NCI-H524 (cell line): ENCODE data around the gene FKRP.
"Not testable (repeated sequence)": the region's sequence is repeated elsewhere in the genome, so short reads cannot be mapped to it uniquely, and the experiment has no call there.

Experiments used
- DNase-seq, 2 experiments: peaks; one replicate each; lab custom pipeline; 2025; lab: John Stamatoyannopoulos, UW

FKRP gene

GRCh38 chr19:46745521-46746280 lies at the start of gene FKRP:
FKRP (plus strand) TSS chr19:46746057; CDS start chr19:46755451, 9,394 bp downstream.
- peak in 1 of 2 experiments; percentile 9 for DNase-seq

- DNase-seq = no peak
These were observed 49.0 kb upstream of the FKRP start for GRCh38 chr19:46696866-46697203.

- DNase-seq = no peak
These were observed 48.5 kb upstream of the FKRP start for GRCh38 chr19:46697204-46697960.

- no peak for DNase-seq
These were observed 47.2 kb upstream of the FKRP start for GRCh38 chr19:46698395-46699321.

GRCh38 chr19:46700704-46701103 lies 45.2 kb upstream of the FKRP start:
- DNase-seq = no peak

GRCh38 chr19:46704379-46705076 lies 41.3 kb upstream of the FKRP start:
- no peak for DNase-seq

GRCh38 chr19:46710687-46711086 lies 35.2 kb upstream of the FKRP start:
- no peak for DNase-seq

GRCh38 chr19:46712768-46713338 lies 33.0 kb upstream of the FKRP start:
- DNase-seq = not testable (repeated sequence)

- DNase-seq = no peak
These were observed 31.9 kb upstream of the FKRP start for GRCh38 chr19:46713781-46714443.

- no peak for DNase-seq
These were observed 31.3 kb upstream of the FKRP start for GRCh38 chr19:46714444-46715106.

- DNase-seq = no peak
These were observed 30.3 kb upstream of the FKRP start for GRCh38 chr19:46715620-46715974.

GRCh38 chr19:46715975-46716671 lies 29.7 kb upstream of the FKRP start:
- no peak for DNase-seq

- peak in 1 of 2 experiments; percentile 12 for DNase-seq
These were observed 29.2 kb upstream of the FKRP start for GRCh38 chr19:46716672-46717033.

- peak in 1 of 2 experiments; percentile 41 for DNase-seq
These were observed 28.7 kb upstream of the FKRP start, which contains the start of gene PRKD2 for GRCh38 chr19:46717034-46717715. PRKD2 (minus strand) TSS chr19:46717114; CDS start chr19:46716370, 744 bp downstream.

- DNase-seq = no peak
These were observed 28.1 kb upstream of the FKRP start for GRCh38 chr19:46717716-46718143.

GRCh38 chr19:46718157-46718933 lies 27.5 kb upstream of the FKRP start:
- no peak for DNase-seq

GRCh38 chr19:46718934-46719622 lies 26.8 kb upstream of the FKRP start:
- peak in 1 of 2 experiments; percentile 10 for DNase-seq
